ENCODE results near the gene PDZD2. TPM values are rescaled to one million over a fixed set of nuclear protein-coding genes. Genes with fewer than 3 reads are reported as not detected.

The PDZD2 gene
- total and polyA plus RNA-seq, 2 experiments from 2014 or later: 8.3 to 16.9 TPM

DNA sequence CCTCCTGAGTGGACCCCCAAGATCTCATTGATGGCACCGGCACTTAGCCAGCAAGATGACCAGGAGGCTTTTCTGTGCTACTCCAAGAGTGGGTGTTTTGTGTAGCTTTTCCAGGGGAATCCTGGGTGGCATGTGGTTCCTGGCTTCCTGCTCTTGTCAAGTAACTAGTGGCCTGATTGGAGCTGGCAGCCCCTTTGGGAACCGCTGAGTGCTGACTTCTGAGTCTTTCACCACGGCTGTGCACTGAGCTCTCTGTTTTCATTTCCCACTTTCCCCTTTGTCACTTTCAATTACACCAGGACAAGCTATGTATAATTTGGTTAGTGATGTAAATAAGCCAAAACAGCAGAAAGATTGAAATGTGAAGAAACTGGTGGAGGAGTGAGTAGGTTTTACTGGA is 279.8 kb downstream of the PDZD2 start (continued):
- TF ChIP-seq, protein P1, sequence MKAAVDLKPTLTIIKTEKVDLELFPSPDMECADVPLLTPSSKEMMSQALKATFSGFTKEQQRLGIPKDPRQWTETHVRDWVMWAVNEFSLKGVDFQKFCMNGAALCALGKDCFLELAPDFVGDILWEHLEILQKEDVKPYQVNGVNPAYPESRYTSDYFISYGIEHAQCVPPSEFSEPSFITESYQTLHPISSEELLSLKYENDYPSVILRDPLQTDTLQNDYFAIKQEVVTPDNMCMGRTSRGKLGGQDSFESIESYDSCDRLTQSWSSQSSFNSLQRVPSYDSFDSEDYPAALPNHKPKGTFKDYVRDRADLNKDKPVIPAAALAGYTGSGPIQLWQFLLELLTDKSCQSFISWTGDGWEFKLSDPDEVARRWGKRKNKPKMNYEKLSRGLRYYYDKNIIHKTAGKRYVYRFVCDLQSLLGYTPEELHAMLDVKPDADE (IDR thresholded peaks at IDR 0.05): no peak
- TF ChIP-seq NANOG (IDR thresholded peaks at IDR 0.05; ENCODE audit: borderline replicate concordance): no peak
- no peak for TF ChIP-seq STAT1 (IDR thresholded peaks at IDR 0.05; ENCODE audit: unreplicated experiment)
- TF ChIP-seq, protein P2, sequence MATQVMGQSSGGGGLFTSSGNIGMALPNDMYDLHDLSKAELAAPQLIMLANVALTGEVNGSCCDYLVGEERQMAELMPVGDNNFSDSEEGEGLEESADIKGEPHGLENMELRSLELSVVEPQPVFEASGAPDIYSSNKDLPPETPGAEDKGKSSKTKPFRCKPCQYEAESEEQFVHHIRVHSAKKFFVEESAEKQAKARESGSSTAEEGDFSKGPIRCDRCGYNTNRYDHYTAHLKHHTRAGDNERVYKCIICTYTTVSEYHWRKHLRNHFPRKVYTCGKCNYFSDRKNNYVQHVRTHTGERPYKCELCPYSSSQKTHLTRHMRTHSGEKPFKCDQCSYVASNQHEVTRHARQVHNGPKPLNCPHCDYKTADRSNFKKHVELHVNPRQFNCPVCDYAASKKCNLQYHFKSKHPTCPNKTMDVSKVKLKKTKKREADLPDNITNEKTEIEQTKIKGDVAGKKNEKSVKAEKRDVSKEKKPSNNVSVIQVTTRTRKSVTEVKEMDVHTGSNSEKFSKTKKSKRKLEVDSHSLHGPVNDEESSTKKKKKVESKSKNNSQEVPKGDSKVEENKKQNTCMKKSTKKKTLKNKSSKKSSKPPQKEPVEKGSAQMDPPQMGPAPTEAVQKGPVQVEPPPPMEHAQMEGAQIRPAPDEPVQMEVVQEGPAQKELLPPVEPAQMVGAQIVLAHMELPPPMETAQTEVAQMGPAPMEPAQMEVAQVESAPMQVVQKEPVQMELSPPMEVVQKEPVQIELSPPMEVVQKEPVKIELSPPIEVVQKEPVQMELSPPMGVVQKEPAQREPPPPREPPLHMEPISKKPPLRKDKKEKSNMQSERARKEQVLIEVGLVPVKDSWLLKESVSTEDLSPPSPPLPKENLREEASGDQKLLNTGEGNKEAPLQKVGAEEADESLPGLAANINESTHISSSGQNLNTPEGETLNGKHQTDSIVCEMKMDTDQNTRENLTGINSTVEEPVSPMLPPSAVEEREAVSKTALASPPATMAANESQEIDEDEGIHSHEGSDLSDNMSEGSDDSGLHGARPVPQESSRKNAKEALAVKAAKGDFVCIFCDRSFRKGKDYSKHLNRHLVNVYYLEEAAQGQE (IDR thresholded peaks at IDR 0.05; ENCODE audit: unreplicated experiment): no peak
- no peak for TF ChIP-seq CTCF (conservative IDR thresholded peaks at IDR 0.05; ENCODE audit: low read depth in 2 of 2)
- TF ChIP-seq ZNF331 (CRISPR knock-in tag; IDR thresholded peaks at IDR 0.05; ENCODE audit: low read depth): no peak
- TF ChIP-seq CREB1 (CRISPR knock-in tag; IDR thresholded peaks at IDR 0.05; ENCODE audit: low read depth): no peak
- TF ChIP-seq POLR2AphosphoS5 (IDR thresholded peaks at IDR 0.05; ENCODE audit: low read depth): no peak
- TF ChIP-seq EZH2 (IDR thresholded peaks at IDR 0.05; ENCODE audit: low read depth, unreplicated experiment): no peak

GRCh38 chr5:31921852-31922305 is 282.9 kb downstream of the PDZD2 start:
- H2AFZ ChIP-seq: no peak overlapping the region
- H3K4me1 ChIP-seq (ENCODE audit: insufficient read depth): no peaks in the 10 kb centered on the region; the same call in 1 of the 2 replicates
- Mint-ChIP-seq H3K36me3 (ENCODE audit: low read depth) (no peaks in the 10 kb centered on the region), H3K4me1 (peaks cover 5% of the 10 kb centered on the region; the same call in 2 of the 3 replicates), H3K27ac (no peak overlapping the region; the same call in 1 of the 2 replicates), H3K4me3 (no peak overlapping the region), H3K27me3 (ENCODE audit: insufficient read depth, low read depth, poor library complexity) (peaks cover 3% of the 10 kb centered on the region), H3K9me3 (no peaks in the 10 kb centered on the region)
- no peaks in the 10 kb centered on the region for H3K27me3 ChIP-seq (ENCODE audit: insufficient read depth)
- H4K20me1 ChIP-seq (replicated peaks; ENCODE audit: insufficient read depth): no peaks in the 10 kb centered on the region
- peak overlapping the region; percentile 65 for H3K27ac ChIP-seq (ENCODE audit: low read depth)
- ATAC-seq (peak; percentile 87), DNase-seq (ENCODE audit: low spot score) (peak; percentile 77)
- H3K79me2 ChIP-seq (replicated peaks; ENCODE audit: insufficient read depth): no peaks in the 10 kb centered on the region
- H3K36me3 ChIP-seq (ENCODE audit: insufficient read depth): no peaks in the 10 kb centered on the region
- no peaks in the 10 kb centered on the region for H3F3A ChIP-seq (replicated peaks; ENCODE audit: low read depth)
- no peak overlapping the region for H3K4me2 ChIP-seq
- no peak overlapping the region for H3K4me3 ChIP-seq
- no peaks in the 10 kb centered on the region for H3K9me2 ChIP-seq (ENCODE audit: insufficient read depth)
- TF ChIP-seq, protein P3, sequence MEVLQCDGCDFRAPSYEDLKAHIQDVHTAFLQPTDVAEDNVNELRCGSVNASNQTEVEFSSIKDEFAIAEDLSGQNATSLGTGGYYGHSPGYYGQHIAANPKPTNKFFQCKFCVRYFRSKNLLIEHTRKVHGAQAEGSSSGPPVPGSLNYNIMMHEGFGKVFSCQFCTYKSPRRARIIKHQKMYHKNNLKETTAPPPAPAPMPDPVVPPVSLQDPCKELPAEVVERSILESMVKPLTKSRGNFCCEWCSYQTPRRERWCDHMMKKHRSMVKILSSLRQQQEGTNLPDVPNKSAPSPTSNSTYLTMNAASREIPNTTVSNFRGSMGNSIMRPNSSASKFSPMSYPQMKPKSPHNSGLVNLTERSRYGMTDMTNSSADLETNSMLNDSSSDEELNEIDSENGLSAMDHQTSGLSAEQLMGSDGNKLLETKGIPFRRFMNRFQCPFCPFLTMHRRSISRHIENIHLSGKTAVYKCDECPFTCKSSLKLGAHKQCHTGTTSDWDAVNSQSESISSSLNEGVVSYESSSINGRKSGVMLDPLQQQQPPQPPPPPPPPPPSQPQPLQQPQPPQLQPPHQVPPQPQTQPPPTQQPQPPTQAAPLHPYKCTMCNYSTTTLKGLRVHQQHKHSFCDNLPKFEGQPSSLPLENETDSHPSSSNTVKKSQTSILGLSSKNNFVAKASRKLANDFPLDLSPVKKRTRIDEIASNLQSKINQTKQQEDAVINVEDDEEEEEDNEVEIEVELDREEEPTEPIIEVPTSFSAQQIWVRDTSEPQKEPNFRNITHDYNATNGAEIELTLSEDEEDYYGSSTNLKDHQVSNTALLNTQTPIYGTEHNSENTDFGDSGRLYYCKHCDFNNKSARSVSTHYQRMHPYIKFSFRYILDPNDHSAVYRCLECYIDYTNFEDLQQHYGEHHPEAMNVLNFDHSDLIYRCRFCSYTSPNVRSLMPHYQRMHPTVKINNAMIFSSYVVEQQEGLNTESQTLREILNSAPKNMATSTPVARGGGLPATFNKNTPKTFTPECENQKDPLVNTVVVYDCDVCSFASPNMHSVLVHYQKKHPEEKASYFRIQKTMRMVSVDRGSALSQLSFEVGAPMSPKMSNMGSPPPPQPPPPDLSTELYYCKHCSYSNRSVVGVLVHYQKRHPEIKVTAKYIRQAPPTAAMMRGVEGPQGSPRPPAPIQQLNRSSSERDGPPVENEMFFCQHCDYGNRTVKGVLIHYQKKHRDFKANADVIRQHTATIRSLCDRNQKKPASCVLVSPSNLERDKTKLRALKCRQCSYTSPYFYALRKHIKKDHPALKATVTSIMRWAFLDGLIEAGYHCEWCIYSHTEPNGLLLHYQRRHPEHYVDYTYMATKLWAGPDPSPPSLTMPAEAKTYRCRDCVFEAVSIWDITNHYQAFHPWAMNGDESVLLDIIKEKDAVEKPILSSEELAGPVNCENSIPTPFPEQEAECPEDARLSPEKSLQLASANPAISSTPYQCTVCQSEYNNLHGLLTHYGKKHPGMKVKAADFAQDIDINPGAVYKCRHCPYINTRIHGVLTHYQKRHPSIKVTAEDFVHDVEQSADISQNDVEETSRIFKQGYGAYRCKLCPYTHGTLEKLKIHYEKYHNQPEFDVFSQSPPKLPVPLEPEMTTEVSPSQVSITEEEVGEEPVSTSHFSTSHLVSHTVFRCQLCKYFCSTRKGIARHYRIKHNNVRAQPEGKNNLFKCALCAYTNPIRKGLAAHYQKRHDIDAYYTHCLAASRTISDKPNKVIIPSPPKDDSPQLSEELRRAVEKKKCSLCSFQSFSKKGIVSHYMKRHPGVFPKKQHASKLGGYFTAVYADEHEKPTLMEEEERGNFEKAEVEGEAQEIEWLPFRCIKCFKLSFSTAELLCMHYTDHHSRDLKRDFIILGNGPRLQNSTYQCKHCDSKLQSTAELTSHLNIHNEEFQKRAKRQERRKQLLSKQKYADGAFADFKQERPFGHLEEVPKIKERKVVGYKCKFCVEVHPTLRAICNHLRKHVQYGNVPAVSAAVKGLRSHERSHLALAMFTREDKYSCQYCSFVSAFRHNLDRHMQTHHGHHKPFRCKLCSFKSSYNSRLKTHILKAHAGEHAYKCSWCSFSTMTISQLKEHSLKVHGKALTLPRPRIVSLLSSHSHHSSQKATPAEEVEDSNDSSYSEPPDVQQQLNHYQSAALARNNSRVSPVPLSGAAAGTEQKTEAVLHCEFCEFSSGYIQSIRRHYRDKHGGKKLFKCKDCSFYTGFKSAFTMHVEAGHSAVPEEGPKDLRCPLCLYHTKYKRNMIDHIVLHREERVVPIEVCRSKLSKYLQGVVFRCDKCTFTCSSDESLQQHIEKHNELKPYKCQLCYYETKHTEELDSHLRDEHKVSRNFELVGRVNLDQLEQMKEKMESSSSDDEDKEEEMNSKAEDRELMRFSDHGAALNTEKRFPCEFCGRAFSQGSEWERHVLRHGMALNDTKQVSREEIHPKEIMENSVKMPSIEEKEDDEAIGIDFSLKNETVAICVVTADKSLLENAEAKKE (CRISPR knock-in tag; IDR thresholded peaks at IDR 0.05): no peak
- TF ChIP-seq POLR2AphosphoS5 (IDR thresholded peaks at IDR 0.05; ENCODE audit: low read depth): no peak
- no peak for TF ChIP-seq ZNF114 (CRISPR knock-in tag; IDR thresholded peaks at IDR 0.05)
- no peak for TF ChIP-seq EZH2phosphoT487 (IDR thresholded peaks at IDR 0.05; ENCODE audit: unreplicated experiment)

Measured in GM23338 (cell line).